ENCODE results near the gene DNAJC5.

DNA sequence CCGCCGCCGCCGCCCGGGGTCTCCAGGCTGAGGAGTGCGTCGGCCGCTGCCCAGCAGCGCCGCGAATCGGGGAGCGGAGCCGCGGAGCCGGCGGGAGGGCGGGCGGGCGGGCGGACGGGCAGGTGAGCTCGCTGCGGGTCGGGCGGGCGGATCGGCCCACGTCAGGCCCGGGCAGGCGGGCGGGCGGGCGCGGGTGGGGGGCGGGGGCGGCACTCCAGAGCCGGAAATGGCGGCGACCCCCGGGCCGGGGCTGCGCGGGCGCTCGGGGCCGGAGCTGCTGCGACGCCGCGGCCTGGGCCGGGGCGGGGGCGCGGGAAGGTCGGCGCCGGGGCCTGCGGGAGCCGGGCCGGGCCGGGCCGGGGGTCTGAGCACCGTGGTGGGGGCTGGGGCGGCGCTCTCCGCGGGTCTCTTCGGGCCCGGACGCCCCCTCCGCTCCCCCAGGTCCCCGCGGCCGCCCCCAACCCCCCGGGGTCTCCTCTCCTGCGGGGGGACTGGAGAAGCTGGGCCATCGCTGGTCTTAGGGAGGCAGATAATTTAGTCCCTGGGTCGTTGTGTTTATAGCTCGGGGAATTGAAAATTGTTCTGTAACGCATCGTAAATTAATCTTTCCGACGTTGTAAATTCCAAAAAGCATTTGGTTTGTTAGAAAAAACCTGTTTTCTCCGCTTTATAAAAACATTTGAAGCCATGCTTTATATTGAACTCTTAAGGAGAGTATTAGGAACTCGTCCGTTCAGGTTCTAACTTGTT, 451 bp downstream of the DNAJC5 start:
- TF ChIP-seq, protein P1, sequence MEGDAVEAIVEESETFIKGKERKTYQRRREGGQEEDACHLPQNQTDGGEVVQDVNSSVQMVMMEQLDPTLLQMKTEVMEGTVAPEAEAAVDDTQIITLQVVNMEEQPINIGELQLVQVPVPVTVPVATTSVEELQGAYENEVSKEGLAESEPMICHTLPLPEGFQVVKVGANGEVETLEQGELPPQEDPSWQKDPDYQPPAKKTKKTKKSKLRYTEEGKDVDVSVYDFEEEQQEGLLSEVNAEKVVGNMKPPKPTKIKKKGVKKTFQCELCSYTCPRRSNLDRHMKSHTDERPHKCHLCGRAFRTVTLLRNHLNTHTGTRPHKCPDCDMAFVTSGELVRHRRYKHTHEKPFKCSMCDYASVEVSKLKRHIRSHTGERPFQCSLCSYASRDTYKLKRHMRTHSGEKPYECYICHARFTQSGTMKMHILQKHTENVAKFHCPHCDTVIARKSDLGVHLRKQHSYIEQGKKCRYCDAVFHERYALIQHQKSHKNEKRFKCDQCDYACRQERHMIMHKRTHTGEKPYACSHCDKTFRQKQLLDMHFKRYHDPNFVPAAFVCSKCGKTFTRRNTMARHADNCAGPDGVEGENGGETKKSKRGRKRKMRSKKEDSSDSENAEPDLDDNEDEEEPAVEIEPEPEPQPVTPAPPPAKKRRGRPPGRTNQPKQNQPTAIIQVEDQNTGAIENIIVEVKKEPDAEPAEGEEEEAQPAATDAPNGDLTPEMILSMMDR (conservative IDR thresholded peaks at IDR 0.05 in 1 of 2, IDR thresholded peaks at IDR 0.05 in 1 of 2; ENCODE audit: extremely low read depth in 1 of 2, insufficient read depth in 1 of 2, low read depth in 1 of 2, low read length in 2 of 2): no peak
- no peak for TF ChIP-seq EZH2 (IDR thresholded peaks at IDR 0.05; ENCODE audit: borderline replicate concordance, low read length)

Measured in mammary epithelial cell (primary cell).